HG02973 (cell line): ENCODE results near the gene SYNDIG1.

Experiments used
- ATAC-seq: cut with Tn5 transposase; IDR thresholded peaks from one replicate; pipeline ENCODE4 v1.9.1; 2021; ENCODE audit warnings: moderate library complexity; ENCODE audit not compliant: unreplicated experiment

SYNDIG1 gene

GRCh38 chr20:24559114-24559732, 89.8 kb downstream of the SYNDIG1 start:
- no peak for ATAC-seq

DNA sequence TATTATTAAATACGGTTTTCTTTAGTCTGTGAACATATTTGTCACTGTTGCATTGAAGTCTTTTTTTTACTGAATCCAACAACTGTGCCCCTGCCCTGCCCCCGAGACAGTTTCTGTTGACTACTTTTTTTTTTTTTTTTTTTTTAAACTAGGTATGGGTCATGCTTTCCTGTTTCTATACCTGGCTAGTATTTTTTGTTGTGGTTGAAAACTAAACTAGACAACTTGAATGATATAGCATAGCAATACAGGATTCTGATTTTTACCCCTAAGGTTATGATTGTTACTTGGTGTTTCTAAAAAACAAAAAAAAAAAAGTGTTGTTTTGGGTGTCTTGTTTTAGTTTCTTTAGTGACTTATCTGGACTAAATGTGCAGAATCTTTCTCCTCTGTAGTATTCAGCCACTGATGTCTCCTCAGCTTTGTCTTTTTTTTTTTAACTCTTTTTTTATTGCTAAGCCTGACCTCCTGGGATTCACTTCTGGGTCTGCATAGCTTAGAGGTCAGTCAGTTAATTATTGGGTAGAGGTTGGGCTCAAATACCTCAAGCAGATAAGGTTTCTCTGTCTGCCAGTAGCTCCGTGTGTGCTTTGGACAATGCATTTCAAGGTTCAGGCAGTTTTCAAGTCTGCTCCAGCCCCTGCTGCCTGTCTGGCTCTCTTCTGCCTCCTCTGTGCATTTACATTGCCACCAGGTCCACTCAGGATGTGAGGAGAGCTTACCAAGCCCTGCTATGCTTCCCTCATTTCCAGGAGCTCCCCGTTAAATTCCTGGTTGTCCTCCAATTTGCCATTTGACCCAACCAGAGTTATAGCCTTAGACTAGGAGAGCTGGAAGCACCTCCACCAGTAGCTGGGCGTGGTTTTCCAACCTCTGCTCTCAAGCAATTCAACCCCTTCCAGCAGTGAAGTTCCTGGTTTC, 91.4 kb downstream of the SYNDIG1 start:
- no peak for ATAC-seq

DNA sequence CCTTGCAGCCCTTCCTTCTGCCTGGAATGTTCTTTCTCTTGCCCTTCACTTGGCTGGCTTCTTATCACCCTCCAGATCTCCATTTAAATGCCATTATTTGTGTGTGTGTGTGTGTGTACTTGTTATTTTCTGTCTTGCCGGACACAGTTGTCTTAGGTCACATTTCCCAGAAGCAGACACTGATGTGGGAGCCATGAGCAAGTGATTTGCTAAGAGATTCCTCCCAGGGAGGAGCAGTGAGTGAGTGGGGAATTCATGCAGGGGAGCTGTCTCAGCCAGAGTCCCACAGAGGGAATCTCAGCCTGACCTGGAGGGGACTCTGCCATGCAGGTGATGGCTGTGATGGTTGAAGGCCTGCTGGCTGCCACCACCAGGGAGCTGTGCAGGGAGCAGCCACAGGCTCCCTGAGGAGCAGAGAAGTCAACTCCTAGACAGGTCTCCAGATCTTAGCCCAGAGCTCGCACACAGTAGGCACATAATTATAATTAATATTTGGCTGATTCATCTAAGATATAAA, 96.5 kb downstream of the SYNDIG1 start:
- no peak for ATAC-seq

- ATAC-seq: no peak
Observed at GRCh38 chr20:24566656-24567055, 97.2 kb downstream of the SYNDIG1 start.

DNA sequence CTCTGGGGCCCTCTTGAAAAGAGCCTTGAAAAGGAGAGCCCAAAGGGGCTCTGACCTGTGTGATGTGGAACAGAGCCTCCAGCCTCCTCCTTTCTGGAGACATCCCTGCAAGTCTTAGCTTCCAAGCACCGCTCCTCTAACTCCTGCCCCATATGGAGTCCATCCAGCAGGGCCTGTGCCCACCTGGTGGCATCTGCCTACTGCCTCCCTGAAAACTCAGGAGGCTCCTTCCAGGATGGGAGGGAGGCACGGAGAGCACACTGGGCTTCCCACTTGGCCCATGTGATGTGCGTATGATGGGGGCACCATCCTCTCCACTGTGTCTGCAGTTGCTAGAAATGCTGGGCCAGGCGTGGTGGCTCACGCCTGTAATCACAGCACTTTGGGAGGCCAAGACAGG, 98.1 kb downstream of the SYNDIG1 start:
- no peak for ATAC-seq

GRCh38 chr20:24568842-24569241, 99.4 kb downstream of the SYNDIG1 start:
- ATAC-seq: no peak

DNA sequence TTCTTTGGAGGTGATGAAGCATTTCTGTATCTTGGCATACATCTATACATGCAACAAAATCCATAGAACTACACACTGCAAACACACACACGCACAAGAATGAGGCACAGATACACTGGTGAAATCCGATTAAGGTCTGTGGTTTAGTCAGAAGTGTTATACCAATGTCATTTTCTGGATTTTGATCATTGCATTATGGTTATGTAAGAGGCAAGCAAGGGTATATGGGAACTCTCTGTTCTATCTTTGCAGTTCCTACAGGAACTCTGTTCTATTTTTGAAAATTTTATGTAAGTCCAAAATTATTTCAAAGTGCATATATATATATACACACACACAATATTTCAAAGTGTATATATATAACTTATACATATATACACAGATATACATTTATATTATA, 101.7 kb downstream of the SYNDIG1 start:
- no peak for ATAC-seq

GRCh38 chr20:24572140-24572539, 102.7 kb downstream of the SYNDIG1 start:
- ATAC-seq: no peak

- no peak for ATAC-seq
Observed at GRCh38 chr20:24572862-24573261, 103.4 kb downstream of the SYNDIG1 start.

DNA sequence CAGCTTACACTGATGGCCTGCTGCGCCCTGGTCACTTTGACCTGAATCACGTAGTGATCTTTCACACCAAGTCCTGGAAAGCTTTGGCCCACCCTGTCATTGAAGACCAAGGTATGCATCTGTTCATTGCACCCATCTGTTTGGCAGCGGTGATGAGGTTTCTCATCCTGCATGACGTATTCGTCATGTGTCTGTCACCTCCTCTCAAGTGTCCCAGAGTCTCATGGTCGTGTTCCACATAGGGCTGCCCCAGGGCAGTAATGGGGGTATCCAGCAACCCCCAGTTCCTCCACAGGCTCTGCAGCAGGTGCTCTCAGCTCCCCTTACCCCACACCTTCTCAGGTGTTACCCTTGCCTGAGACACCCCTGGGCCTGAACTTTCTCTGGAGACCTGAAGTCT, 104.1 kb downstream of the SYNDIG1 start:
- no peak for ATAC-seq

GRCh38 chr20:24574307-24574706, 104.9 kb downstream of the SYNDIG1 start:
- no peak for ATAC-seq

GRCh38 chr20:24574797-24575196, 105.4 kb downstream of the SYNDIG1 start:
- no peak for ATAC-seq

DNA sequence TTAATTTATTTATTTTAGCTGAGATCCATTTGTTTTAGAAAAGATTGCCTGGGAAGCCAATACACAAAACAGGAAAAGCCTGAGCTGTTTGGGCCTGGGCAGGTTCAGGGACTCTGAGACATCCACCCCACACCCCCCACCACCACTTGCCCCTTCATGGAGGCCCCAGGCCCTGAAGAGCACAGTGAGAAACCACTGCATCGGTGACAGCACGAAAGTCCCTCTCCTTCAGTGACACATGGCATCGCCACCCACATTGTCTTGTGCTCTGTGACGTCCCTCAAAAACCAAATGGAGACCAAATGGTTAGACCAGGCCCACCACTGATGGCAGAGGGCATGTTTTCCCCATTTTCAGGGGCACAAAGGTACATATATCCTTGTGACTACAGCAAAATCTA, 106.4 kb downstream of the SYNDIG1 start:
- no peak for ATAC-seq

DNA sequence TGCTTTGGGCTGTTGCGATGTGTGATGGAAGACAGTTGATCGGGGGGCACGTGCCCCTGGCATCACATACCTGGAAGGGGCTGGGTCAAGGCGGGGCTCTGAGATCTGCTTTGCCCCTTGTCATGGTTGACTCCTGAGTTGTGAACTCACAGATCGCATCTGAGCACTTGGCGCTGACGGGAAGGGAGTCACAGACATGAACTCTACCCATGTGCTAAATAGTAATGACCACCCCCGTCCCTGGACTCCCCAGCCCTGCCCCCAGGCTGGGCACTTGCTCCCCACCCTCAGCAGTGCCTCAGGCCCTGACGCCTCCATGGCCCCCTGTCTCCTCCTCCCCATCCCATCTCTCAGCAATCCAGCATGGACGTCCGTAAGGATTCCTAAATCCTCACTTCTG, 107.0 kb downstream of the SYNDIG1 start:
- no peak for ATAC-seq

DNA sequence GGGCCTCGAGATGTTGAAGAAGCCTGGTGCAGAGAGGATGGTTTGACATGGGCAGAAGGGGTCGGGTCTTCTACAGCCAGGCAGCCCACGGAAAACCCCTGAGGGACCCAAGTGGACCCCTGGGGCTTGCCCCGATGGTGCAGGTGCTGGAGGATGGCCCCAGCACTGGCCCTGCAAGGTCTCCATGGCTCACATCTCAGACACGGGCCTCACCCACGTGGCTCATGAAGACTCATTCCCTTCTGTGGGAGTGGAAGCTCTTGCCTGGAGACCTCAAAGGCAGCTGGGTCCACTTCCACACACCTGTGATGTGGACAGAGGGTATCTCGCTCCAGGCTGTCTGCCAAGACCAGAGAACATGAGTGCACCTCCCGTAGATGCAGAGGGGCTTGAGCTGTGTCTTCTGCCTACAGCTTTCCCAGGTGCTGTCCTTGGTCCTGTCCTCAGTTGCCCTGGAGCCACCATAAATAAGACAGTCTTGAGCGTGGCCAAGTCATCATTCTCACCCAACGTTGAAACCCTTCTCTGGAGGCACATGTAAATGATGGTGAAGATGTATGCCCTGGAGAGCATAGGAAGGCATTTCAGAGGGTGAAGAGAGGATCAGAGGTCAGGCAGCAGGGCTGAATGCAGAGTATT, 108.0 kb downstream of the SYNDIG1 start:
- no peak for ATAC-seq

- ATAC-seq: no peak
Observed at GRCh38 chr20:24578567-24579415, 109.4 kb downstream of the SYNDIG1 start.

DNA sequence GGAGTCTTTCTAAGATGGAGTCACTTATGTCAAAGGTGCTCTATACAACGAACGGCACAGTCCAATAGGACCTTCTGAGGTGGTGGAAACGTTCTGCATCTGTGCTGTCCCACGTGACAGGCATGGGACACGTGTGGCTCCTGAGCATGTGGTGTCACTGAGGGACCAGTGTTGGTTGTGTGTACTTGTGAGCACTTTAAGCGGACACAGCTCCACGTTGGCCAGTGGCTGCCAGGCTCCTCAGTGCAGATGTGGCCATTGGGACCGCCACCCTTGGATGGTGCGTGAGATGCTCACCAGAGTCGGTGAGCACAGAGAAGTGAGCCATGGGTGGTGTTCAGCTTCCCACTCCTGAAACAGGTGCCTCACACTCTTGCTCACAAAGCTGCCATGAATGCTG, 110.0 kb downstream of the SYNDIG1 start:
- ATAC-seq: no peak

- ATAC-seq: no peak
Observed at GRCh38 chr20:24580006-24580405, 110.6 kb downstream of the SYNDIG1 start.

GRCh38 chr20:24580855-24581254, 111.4 kb downstream of the SYNDIG1 start:
- ATAC-seq: no peak

GRCh38 chr20:24581443-24582170, 112.2 kb downstream of the SYNDIG1 start:
- ATAC-seq: no peak
